HepG2 (cell line): ENCODE results near the gene CAMTA1. TPM values are rescaled to one million over a fixed set of nuclear protein-coding genes. Genes with fewer than 3 reads are reported as not detected.
A peak's percentile ranks its signal among the peaks of the same experiment; 100 is the strongest.

Experiments
- ATAD3A ChIP-seq: sonication (generic); formaldehyde crosslinking; IDR thresholded peaks from 2 replicates; pipeline ENCODE4 v1.4.0; 2020; ENCODE audit warnings: missing genetic modification reagents
- CERS6 ChIP-seq: sonication (generic); formaldehyde crosslinking; IDR thresholded peaks from 2 replicates; pipeline ENCODE4 v1.5.0; 2020; ENCODE audit warnings: missing genetic modification reagents
- DBP ChIP-seq: sonication (generic); formaldehyde crosslinking; IDR thresholded peaks from 2 replicates; pipeline ENCODE4 v1.4.0; 2020; ENCODE audit warnings: missing genetic modification reagents; ENCODE audit errors: not compliant biosample characterization
- EED ChIP-seq: sonication (generic); formaldehyde crosslinking; IDR thresholded peaks from 2 replicates; pipeline ENCODE4 v1.5.0; 2020; ENCODE audit warnings: mild to moderate bottlenecking, missing genetic modification reagents
- ISX ChIP-seq: sonication (generic); formaldehyde crosslinking; conservative IDR thresholded peaks from 2 replicates; pipeline ENCODE4 v1.5.0; 2020; ENCODE audit warnings: missing genetic modification reagents
- TCF7 ChIP-seq: sonication (generic); IDR thresholded peaks from 2 replicates; pipeline ENCODE4 v1.6.1; 2016; ENCODE audit warnings: antibody characterized with exemption, low read depth
- TRIM24 ChIP-seq: sonication (generic); formaldehyde crosslinking; IDR thresholded peaks from 2 replicates; pipeline ENCODE4 v1.8.0; 2022; ENCODE audit warnings: mild to moderate bottlenecking, missing genetic modification reagents
- ZNF121 ChIP-seq: sonication (generic); formaldehyde crosslinking; IDR thresholded peaks from 2 replicates; pipeline ENCODE4 v1.5.0; 2020; ENCODE audit warnings: mild to moderate bottlenecking, missing genetic modification reagents
- ZSCAN21 ChIP-seq: sonication (generic); formaldehyde crosslinking; IDR thresholded peaks from 2 replicates; pipeline ENCODE4 v1.8.0; 2022; ENCODE audit warnings: mild to moderate bottlenecking, missing genetic modification reagents, moderate library complexity, borderline replicate concordance
- polyA plus RNA-seq, 8 experiments: library from polyadenylated mRNA; depleted of rRNA in 3 of 8; stranded (reverse) in 7 of 8; unstranded in 1 of 8; fragments of >200 nt; fragmentation: Illumina TruSeq in 4 of 8; extraction: Trizol in 4 of 8; gene quantifications; 2 replicates each; pipeline versions ENCODE4 v1.2.1 to v1.2.3, GENCODE V29; 2011 to 2016; ENCODE audit warnings: low read depth in 4 of 8, missing spikeins in 1 of 8, mixed read lengths in 1 of 8; ENCODE audit not compliant: insufficient read depth in 1 of 8
- total RNA-seq, 5 experiments: library from RNA; depleted of rRNA; stranded (reverse); fragments of >200 nt; fragmentation: Illumina TruSeq; extraction: Trizol; gene quantifications; 2 replicates each; pipeline ENCODE4 v1.2.3, GENCODE V29; 2016; ENCODE audit warnings: low read depth in 1 of 5

Gene CAMTA1
- total and polyA plus RNA-seq, 2 of the 13 experiments (the other 11 are each of a cell fraction or from before 2014, with no cell fraction given), result 25.0 to 36.4 TPM

GRCh38 chr1:6784560-6785317, 515 bp upstream of the CAMTA1 start (continued):
- TF ChIP-seq TCF7, result no peak
- TF ChIP-seq DBP (CRISPR knock-in tag), result no peak
- TF ChIP-seq ATAD3A (CRISPR knock-in tag), result no peak
- no peak for TF ChIP-seq ZNF121 (CRISPR knock-in tag)
- 0 out of 2 replicates have a peak, but pooled peaks have one; percentile 57 for TF ChIP-seq EED (CRISPR knock-in tag)
- TF ChIP-seq ZSCAN21 (CRISPR knock-in tag), result peak; percentile 67; the same call in 1 of the 2 replicates
- no peak for TF ChIP-seq CERS6 (CRISPR knock-in tag)
- 0 out of 2 replicates have a peak, but pooled peaks have one; percentile 28 for TF ChIP-seq ISX (CRISPR knock-in tag)
- no peak for TF ChIP-seq TRIM24 (CRISPR knock-in tag)
- TF ChIP-seq, all 625 proteins: peak for 225
